Neural cell (in vitro differentiated cells): ENCODE results near the gene ACO2.

ENCODE experiments used
- EP300 ChIP-seq: fragments of 450-650 bp; conservative IDR thresholded peaks from 2 replicates; pipeline ENCODE4 v1.6.1; 2014; ENCODE audit warnings: antibody characterized with exemption, mild to moderate bottlenecking, moderate library complexity; ENCODE audit not compliant: poor library complexity, severe bottlenecking
- POLR2AphosphoS5 ChIP-seq: IDR thresholded peaks from 2 replicates; pipeline ENCODE4 v1.6.1; 2012
- RAD21 ChIP-seq: fragments of 450-650 bp; conservative IDR thresholded peaks from 2 replicates; pipeline ENCODE4 v1.6.1; 2014; ENCODE audit warnings: antibody characterized with exemption, mild to moderate bottlenecking, moderate library complexity
- SMC3 ChIP-seq: fragments of 450-650 bp; conservative IDR thresholded peaks from 2 replicates; pipeline ENCODE4 v1.6.1; 2014; ENCODE audit warnings: antibody characterized with exemption, mild to moderate bottlenecking, moderate library complexity; ENCODE audit not compliant: poor library complexity
- TF ChIP-seq, protein P1 (sequence below): fragments of 450-650 bp; IDR thresholded peaks from 2 replicates; pipeline ENCODE4 v1.5.1; 2014; ENCODE audit warnings: antibody characterized with exemption, mild to moderate bottlenecking, moderate library complexity; ENCODE audit not compliant: poor library complexity, severe bottlenecking

GRCh38 chr22:41487037-41487935 lies 18.4 kb downstream of the ACO2 start:
- TF ChIP-seq, protein P1, sequence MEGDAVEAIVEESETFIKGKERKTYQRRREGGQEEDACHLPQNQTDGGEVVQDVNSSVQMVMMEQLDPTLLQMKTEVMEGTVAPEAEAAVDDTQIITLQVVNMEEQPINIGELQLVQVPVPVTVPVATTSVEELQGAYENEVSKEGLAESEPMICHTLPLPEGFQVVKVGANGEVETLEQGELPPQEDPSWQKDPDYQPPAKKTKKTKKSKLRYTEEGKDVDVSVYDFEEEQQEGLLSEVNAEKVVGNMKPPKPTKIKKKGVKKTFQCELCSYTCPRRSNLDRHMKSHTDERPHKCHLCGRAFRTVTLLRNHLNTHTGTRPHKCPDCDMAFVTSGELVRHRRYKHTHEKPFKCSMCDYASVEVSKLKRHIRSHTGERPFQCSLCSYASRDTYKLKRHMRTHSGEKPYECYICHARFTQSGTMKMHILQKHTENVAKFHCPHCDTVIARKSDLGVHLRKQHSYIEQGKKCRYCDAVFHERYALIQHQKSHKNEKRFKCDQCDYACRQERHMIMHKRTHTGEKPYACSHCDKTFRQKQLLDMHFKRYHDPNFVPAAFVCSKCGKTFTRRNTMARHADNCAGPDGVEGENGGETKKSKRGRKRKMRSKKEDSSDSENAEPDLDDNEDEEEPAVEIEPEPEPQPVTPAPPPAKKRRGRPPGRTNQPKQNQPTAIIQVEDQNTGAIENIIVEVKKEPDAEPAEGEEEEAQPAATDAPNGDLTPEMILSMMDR = no peak
- TF ChIP-seq POLR2AphosphoS5 (no peak), SMC3 (no peak), EP300 (no peak), RAD21 (no peak)
